HEK293 (cell line): ENCODE data around the gene SFXN4.

ENCODE experiments used
- ZBTB8A ChIP-seq: fragments of 450-650 bp; formaldehyde crosslinking; IDR thresholded peaks from 2 replicates; pipeline ENCODE4 v1.5.1; 2016; ENCODE audit warnings: missing biosample characterization, missing genetic modification characterization
- ZNF146 ChIP-seq: fragments of 450-650 bp; formaldehyde crosslinking; IDR thresholded peaks from 2 replicates; pipeline ENCODE4 v1.5.1; 2016; ENCODE audit warnings: missing biosample characterization, missing genetic modification characterization
- ZNF18 ChIP-seq: fragments of 450-650 bp; formaldehyde crosslinking; IDR thresholded peaks from 2 replicates; pipeline ENCODE4 v1.5.1; 2016; ENCODE audit warnings: missing biosample characterization, missing genetic modification characterization
- ZNF214 ChIP-seq: fragments of 450-650 bp; formaldehyde crosslinking; IDR thresholded peaks from 2 replicates; pipeline ENCODE4 v1.5.1; 2017; ENCODE audit warnings: missing biosample characterization, mild to moderate bottlenecking, missing genetic modification characterization, borderline replicate concordance
- ZNF274 ChIP-seq, 2 experiments: fragments of 200-500 bp in 1 of 2; fragments of 450-650 bp in 1 of 2; sonication (Bioruptor generic) in 1 of 2; formaldehyde crosslinking in 1 of 2; IDR thresholded peaks; 2 replicates each; pipeline versions ENCODE4 v1.5.1 to v1.6.1; 2014 to 2016; ENCODE audit warnings: borderline replicate concordance in 1 of 2, inconsistent platforms in 1 of 2, low read length in 1 of 2, missing biosample characterization in 1 of 2, missing genetic modification characterization in 1 of 2
- ZNF747 ChIP-seq: fragments of 450-650 bp; formaldehyde crosslinking; IDR thresholded peaks from 2 replicates; pipeline ENCODE4 v1.5.1; 2016; ENCODE audit warnings: missing biosample characterization, missing genetic modification characterization
- ZNF76 ChIP-seq: fragments of 450-650 bp; formaldehyde crosslinking; IDR thresholded peaks from 2 replicates; pipeline ENCODE4; 2016; ENCODE audit warnings: low read depth, missing biosample characterization, missing genetic modification characterization, borderline replicate concordance
- ZNF776 ChIP-seq: fragments of 450-650 bp; formaldehyde crosslinking; IDR thresholded peaks from 2 replicates; pipeline ENCODE4 v1.5.0; 2017; ENCODE audit warnings: missing biosample characterization, missing genetic modification characterization, borderline replicate concordance
- ZSCAN5A ChIP-seq: fragments of 450-650 bp; formaldehyde crosslinking; IDR thresholded peaks from 2 replicates; pipeline ENCODE4 v1.5.1; 2016; ENCODE audit warnings: missing biosample characterization, missing genetic modification characterization
- TF ChIP-seq, protein P1 (sequence below): fragments of 450-650 bp; formaldehyde crosslinking; IDR thresholded peaks from 2 replicates; pipeline ENCODE4 v1.5.1; 2016; ENCODE audit warnings: missing biosample characterization, missing genetic modification characterization
- TF ChIP-seq, protein P2 (sequence below): fragments of 450-650 bp; formaldehyde crosslinking; IDR thresholded peaks from 2 replicates; pipeline ENCODE4 v1.5.1; 2016; ENCODE audit warnings: missing biosample characterization, missing genetic modification characterization, low read depth

- TF ChIP-seq ZBTB8A (tag by site-specific recombination) (no peak), ZNF747 (tag by site-specific recombination) (no peak), ZNF18 (tag by site-specific recombination) (no peak), ZNF776 (tag by site-specific recombination) (no peak), ZNF214 (tag by site-specific recombination) (no peak), ZNF76 (tag by site-specific recombination) (no peak), ZSCAN5A (tag by site-specific recombination) (no peak), ZNF146 (tag by site-specific recombination) (no peak), ZNF274 (IDR thresholded peaks at IDR 0.05; ENCODE audit: low read length) (no peak), ZNF274 (tag by site-specific recombination; IDR thresholded peaks at IDR 0.05; ENCODE audit: borderline replicate concordance) (no peak)
- TF ChIP-seq, protein P1, sequence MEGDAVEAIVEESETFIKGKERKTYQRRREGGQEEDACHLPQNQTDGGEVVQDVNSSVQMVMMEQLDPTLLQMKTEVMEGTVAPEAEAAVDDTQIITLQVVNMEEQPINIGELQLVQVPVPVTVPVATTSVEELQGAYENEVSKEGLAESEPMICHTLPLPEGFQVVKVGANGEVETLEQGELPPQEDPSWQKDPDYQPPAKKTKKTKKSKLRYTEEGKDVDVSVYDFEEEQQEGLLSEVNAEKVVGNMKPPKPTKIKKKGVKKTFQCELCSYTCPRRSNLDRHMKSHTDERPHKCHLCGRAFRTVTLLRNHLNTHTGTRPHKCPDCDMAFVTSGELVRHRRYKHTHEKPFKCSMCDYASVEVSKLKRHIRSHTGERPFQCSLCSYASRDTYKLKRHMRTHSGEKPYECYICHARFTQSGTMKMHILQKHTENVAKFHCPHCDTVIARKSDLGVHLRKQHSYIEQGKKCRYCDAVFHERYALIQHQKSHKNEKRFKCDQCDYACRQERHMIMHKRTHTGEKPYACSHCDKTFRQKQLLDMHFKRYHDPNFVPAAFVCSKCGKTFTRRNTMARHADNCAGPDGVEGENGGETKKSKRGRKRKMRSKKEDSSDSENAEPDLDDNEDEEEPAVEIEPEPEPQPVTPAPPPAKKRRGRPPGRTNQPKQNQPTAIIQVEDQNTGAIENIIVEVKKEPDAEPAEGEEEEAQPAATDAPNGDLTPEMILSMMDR = no peak
- TF ChIP-seq, protein P2, sequence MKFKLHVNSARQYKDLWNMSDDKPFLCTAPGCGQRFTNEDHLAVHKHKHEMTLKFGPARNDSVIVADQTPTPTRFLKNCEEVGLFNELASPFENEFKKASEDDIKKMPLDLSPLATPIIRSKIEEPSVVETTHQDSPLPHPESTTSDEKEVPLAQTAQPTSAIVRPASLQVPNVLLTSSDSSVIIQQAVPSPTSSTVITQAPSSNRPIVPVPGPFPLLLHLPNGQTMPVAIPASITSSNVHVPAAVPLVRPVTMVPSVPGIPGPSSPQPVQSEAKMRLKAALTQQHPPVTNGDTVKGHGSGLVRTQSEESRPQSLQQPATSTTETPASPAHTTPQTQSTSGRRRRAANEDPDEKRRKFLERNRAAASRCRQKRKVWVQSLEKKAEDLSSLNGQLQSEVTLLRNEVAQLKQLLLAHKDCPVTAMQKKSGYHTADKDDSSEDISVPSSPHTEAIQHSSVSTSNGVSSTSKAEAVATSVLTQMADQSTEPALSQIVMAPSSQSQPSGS (tag by site-specific recombination) = no peak
These were observed 3.6 kb downstream of the SFXN4 start for GRCh38 chr10:119161680-119162451.
